Trophoblast cell (in vitro differentiated cells and primary cell): ENCODE results near the gene CYTH2.

Source experiments
- DNase-seq, 2 donors: peaks; one replicate each; pipeline ENCODE4 v3.0.0-alpha.2; 2016
- H2AFZ ChIP-seq: 2 replicates; pipeline ENCODE4 v1.6.1; 2013; ENCODE audit warnings: low read length, moderate library complexity, mild to moderate bottlenecking; ENCODE audit not compliant: insufficient read depth, poor library complexity
- H2AK5ac ChIP-seq: 2 replicates; pipeline ENCODE4 v1.6.1; 2013; ENCODE audit warnings: mild to moderate bottlenecking, low read length
- H2BK120ac ChIP-seq: 2 replicates; pipeline ENCODE4 v1.6.1; 2013; ENCODE audit warnings: low read length, mild to moderate bottlenecking, moderate library complexity; ENCODE audit not compliant: insufficient read depth, poor library complexity
- H2BK12ac ChIP-seq: 2 replicates; pipeline ENCODE4 v1.6.1; 2013; ENCODE audit warnings: mild to moderate bottlenecking, low read length, moderate library complexity
- H2BK5ac ChIP-seq: 2 replicates; pipeline ENCODE4 v1.6.1; 2013; ENCODE audit warnings: low read length, low read depth, moderate library complexity, mild to moderate bottlenecking; ENCODE audit not compliant: poor library complexity
- H3K14ac ChIP-seq: 2 replicates; pipeline ENCODE4 v1.6.1; 2013; ENCODE audit warnings: mild to moderate bottlenecking, low read length
- H3K18ac ChIP-seq: 2 replicates; pipeline ENCODE4 v1.6.1; 2013; ENCODE audit warnings: mild to moderate bottlenecking, low read length
- H3K23ac ChIP-seq: 2 replicates; pipeline ENCODE4 v1.6.1; 2013; ENCODE audit warnings: low read length
- H3K27ac ChIP-seq: 2 replicates; pipeline ENCODE4 v1.5.1; 2013; ENCODE audit warnings: low read depth, mild to moderate bottlenecking, inconsistent platforms, low read length, moderate library complexity
- H3K27me3 ChIP-seq: 2 replicates; pipeline ENCODE4 v1.6.1; 2013; ENCODE audit warnings: inconsistent platforms, mild to moderate bottlenecking, low read length, moderate library complexity; ENCODE audit not compliant: insufficient read depth
- H3K36me3 ChIP-seq, 2 experiments: 1 replicate in 1 of 2; 2 replicates in 1 of 2; pipeline ENCODE4 v1.6.1; 2013; ENCODE audit warnings: low read length in 2 of 2, mild to moderate bottlenecking in 2 of 2, moderate library complexity in 1 of 2; ENCODE audit not compliant: insufficient read depth in 2 of 2, control insufficient read depth in 1 of 2
- H3K4ac ChIP-seq: 2 replicates; pipeline ENCODE4 v1.6.1; 2013; ENCODE audit warnings: low read depth, mild to moderate bottlenecking, low read length, moderate library complexity
- H3K4me1 ChIP-seq, 2 experiments: 1 replicate in 1 of 2; 2 replicates in 1 of 2; pipeline ENCODE4 v1.6.1; 2013; ENCODE audit warnings: low read length in 2 of 2, mild to moderate bottlenecking in 2 of 2, moderate library complexity in 1 of 2; ENCODE audit not compliant: insufficient read depth in 2 of 2, control insufficient read depth in 1 of 2
- H3K4me2 ChIP-seq: 2 replicates; pipeline ENCODE4 v1.6.1; 2013; ENCODE audit warnings: inconsistent platforms, mild to moderate bottlenecking, low read length, moderate library complexity
- H3K4me3 ChIP-seq: 2 replicates; pipeline ENCODE4 v1.5.1; 2013; ENCODE audit warnings: mild to moderate bottlenecking, low read depth, low read length, inconsistent platforms
- H3K79me1 ChIP-seq: one replicate; pipeline ENCODE4 v1.6.1; 2013; ENCODE audit warnings: low read length
- H3K79me2 ChIP-seq: 2 replicates; pipeline ENCODE4 v1.6.1; 2013; ENCODE audit warnings: low read length, mild to moderate bottlenecking; ENCODE audit not compliant: control insufficient read depth, insufficient read depth, poor library complexity
- H3K9ac ChIP-seq: 2 replicates; pipeline ENCODE4 v1.6.1; 2013; ENCODE audit warnings: mild to moderate bottlenecking, low read length
- H3K9me3 ChIP-seq: 2 replicates; pipeline ENCODE4 v1.6.1; 2013; ENCODE audit warnings: low read depth, mild to moderate bottlenecking, control low read depth, inconsistent platforms, low read length; ENCODE audit not compliant: insufficient read depth
- H4K12ac ChIP-seq: 2 replicates; pipeline ENCODE4 v1.6.1; 2013; ENCODE audit warnings: low read depth, mild to moderate bottlenecking, low read length, moderate library complexity
- H4K8ac ChIP-seq: 2 replicates; pipeline ENCODE4 v1.6.1; 2013; ENCODE audit warnings: low read depth, mild to moderate bottlenecking, low read length, moderate library complexity
- H4K91ac ChIP-seq: one replicate; pipeline ENCODE4 v1.6.1; 2013; ENCODE audit warnings: low read depth, mild to moderate bottlenecking, low read length, moderate library complexity
- WGBS: extraction: QIAGEN DNeasy Blood & Tissue Kit; methylation state at CpG from one replicate; pipeline ENCODE4 v1.1.7; 2013; ENCODE audit warnings: missing lambda C conversion rate; ENCODE audit not compliant: insufficient read length, insufficient coverage; ENCODE audit errors: extremely low coverage; 5-methylcytosine and 5-hydroxymethylcytosine counted together

The CYTH2 gene

DNA sequence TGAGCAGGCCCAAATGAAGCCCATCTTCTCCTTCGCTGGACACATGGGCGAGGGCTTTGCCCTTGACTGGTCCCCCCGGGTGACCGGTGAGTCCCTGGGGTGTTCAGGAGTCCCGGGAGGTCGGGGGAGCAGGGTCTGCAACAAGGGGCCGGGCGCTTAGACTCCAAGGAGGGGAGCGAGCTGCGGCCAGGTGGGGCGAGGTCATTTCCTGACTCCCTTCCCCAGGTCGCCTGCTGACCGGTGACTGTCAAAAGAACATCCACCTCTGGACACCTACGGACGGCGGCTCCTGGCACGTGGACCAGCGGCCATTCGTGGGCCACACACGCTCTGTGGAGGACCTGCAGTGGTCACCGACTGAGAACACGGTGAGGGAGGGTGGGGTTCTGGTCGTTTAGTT is 18.7 kb upstream of the CYTH2 start:
- H3K18ac ChIP-seq = no peak overlapping the region
- no peak overlapping the region for H4K91ac ChIP-seq
- no peak overlapping the region for H3K4ac ChIP-seq
- no peak overlapping the region for H3K9ac ChIP-seq
- H2AK5ac ChIP-seq = no peak overlapping the region
- H3K4me3 ChIP-seq = no peak overlapping the region
- no peak overlapping the region for H4K12ac ChIP-seq
- DNase-seq = no peak
- H3K79me1 ChIP-seq = peaks cover 4% of the 10 kb centered on the region
- no peak overlapping the region for H3K14ac ChIP-seq
- H3K9me3 ChIP-seq = peaks cover 2% of the 10 kb centered on the region
- H3K4me1 ChIP-seq = peaks cover 3 to 4% of the 10 kb centered on the region in 2 experiments
- no peak overlapping the region for H2BK120ac ChIP-seq
- H3K27me3 ChIP-seq = no peaks in the 10 kb centered on the region
- H3K27ac ChIP-seq = no peak overlapping the region
- peaks cover 2% of the 10 kb centered on the region for H3K79me2 ChIP-seq
- no peak overlapping the region for H3K23ac ChIP-seq
- no CpG with 5 or more reads among the region's 23 CpGs for WGBS
- no peak overlapping the region for H2BK5ac ChIP-seq
- no peak overlapping the region for H2AFZ ChIP-seq
- H4K8ac ChIP-seq = no peak overlapping the region
- peaks cover 70% of the 10 kb centered on the region in 2 experiments for H3K36me3 ChIP-seq
- H2BK12ac ChIP-seq = no peak overlapping the region
- H3K4me2 ChIP-seq = no peak overlapping the region

DNA sequence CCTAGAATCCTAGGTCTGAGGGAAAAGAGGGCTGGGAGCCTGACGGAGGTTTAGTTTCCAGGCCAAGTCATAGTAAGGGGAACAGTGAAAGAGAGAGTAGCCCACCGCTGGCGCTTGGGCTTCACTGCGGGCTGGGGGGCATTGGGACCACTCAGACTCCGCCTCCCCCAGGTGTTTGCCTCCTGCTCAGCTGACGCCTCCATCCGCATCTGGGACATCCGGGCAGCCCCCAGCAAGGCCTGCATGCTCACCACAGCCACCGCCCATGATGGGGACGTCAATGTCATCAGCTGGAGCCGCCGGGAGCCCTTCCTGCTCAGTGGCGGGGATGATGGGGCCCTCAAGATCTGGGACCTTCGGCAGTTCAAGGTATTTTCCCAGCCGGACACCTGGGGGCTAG is 18.3 kb upstream of the CYTH2 start:
- no peak overlapping the region for H2AFZ ChIP-seq
- H3K4me1 ChIP-seq = peaks cover 3 to 4% of the 10 kb centered on the region in 2 experiments
- peaks cover 4% of the 10 kb centered on the region for H3K79me1 ChIP-seq
- no peak overlapping the region for H3K4me3 ChIP-seq
- H3K27me3 ChIP-seq = no peaks in the 10 kb centered on the region
- H3K14ac ChIP-seq = no peak overlapping the region
- WGBS = no CpG with 5 or more reads among the region's 15 CpGs
- no peak overlapping the region for H2BK5ac ChIP-seq
- H4K8ac ChIP-seq = no peak overlapping the region
- H3K79me2 ChIP-seq = peaks cover 2% of the 10 kb centered on the region
- peaks cover 74 to 75% of the 10 kb centered on the region in 2 experiments for H3K36me3 ChIP-seq
- no peak overlapping the region for H2BK12ac ChIP-seq
- H2BK120ac ChIP-seq = no peak overlapping the region
- H3K9ac ChIP-seq = no peak overlapping the region
- no peak overlapping the region for H4K12ac ChIP-seq
- H3K18ac ChIP-seq = no peak overlapping the region
- no peak overlapping the region for H3K4me2 ChIP-seq
- H4K91ac ChIP-seq = no peak overlapping the region
- no peak overlapping the region for H3K23ac ChIP-seq
- no peak overlapping the region for H3K27ac ChIP-seq
- H3K9me3 ChIP-seq = peaks cover 2% of the 10 kb centered on the region
- no peak overlapping the region for H2AK5ac ChIP-seq
- H3K4ac ChIP-seq = no peak overlapping the region
- DNase-seq = no peak

DNA sequence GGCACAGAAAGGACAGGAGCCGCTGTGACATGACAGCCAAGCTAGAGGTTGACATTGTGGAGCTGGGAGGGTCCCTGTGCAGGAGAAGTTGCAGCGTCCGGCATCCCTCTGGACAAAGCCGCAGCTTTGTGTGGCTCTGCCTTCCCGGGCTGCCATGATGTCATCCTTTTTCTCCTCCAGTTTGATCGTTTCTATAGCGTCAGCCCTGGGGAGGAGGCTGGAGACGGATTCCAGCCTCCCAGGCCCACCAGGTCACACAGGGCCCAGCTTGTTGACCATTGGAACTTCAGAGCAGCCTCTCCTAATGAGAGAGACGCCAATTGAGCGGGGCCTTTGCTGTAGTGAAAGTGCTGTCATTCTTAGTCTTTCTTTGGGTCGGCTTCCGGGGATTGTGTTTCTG is 17.5 kb upstream of the CYTH2 start:
- no peak overlapping the region for H3K14ac ChIP-seq
- H2BK120ac ChIP-seq = no peak overlapping the region
- no peak overlapping the region for H3K4me2 ChIP-seq
- no peaks in the 10 kb centered on the region for H3K79me1 ChIP-seq
- no peak overlapping the region for H2BK12ac ChIP-seq
- no peak overlapping the region for H2AFZ ChIP-seq
- no peak for DNase-seq
- no CpG with 5 or more reads among the region's 12 CpGs for WGBS
- peaks cover 2% of the 10 kb centered on the region for H3K9me3 ChIP-seq
- H2AK5ac ChIP-seq = no peak overlapping the region
- no peak overlapping the region for H2BK5ac ChIP-seq
- no peak overlapping the region for H3K27ac ChIP-seq
- no peak overlapping the region for H4K12ac ChIP-seq
- no peak overlapping the region for H3K4ac ChIP-seq
- H3K27me3 ChIP-seq = no peaks in the 10 kb centered on the region
- H3K4me1 ChIP-seq = peaks cover under 1% of the 10 kb centered on the region in 2 experiments
- H3K18ac ChIP-seq = no peak overlapping the region
- no peaks in the 10 kb centered on the region for H3K79me2 ChIP-seq
- no peak overlapping the region for H3K9ac ChIP-seq
- no peak overlapping the region for H4K91ac ChIP-seq
- no peak overlapping the region for H3K4me3 ChIP-seq
- peaks cover 80 to 82% of the 10 kb centered on the region in 2 experiments for H3K36me3 ChIP-seq
- H3K23ac ChIP-seq = no peak overlapping the region
- no peak overlapping the region for H4K8ac ChIP-seq

DNA sequence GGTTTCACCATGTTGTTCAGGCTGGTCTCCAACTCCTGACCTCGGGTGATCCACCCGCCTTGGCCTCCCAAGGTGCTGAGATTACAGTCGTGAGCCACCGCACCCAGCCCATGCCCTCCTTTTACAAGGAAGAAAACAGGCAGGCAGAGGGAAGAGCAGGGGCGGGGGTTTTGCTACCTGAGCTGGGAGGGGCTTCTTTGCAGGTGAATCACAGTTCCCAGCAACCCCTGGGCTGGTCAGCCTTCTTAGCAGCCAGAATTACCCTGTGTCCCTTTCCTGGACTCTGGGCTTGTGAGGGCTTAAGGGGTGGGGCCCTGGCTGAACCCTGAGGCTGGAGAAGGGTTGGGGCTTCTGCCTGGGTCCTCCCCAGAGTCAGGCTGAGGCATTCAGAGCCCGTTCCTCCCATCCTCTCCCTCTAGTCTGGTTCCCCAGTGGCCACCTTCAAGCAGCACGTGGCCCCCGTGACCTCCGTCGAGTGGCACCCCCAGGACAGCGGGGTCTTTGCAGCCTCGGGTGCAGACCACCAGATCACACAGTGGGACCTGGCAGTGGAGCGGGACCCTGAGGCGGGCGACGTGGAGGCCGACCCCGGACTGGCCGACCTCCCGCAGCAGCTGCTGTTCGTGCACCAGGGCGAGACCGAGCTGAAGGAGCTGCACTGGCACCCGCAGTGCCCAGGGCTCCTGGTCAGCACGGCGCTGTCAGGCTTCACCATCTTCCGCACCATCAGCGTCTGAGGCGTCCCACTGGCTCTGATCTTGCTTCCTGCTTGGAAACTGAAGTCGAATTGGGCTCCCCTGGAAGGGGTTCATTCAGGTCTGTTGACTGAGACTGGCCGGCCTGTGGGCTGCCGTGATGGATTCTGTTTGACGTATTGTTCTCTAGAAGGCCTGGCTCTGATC is 16.6 kb upstream of the CYTH2 start:
- Histone ChIP-seq H3K36me3 (peaks cover 76 to 78% of the 10 kb centered on the region in 2 experiments), H3K9me3 (peaks cover 2% of the 10 kb centered on the region), H2AK5ac (no peak overlapping the region), H3K27me3 (no peaks in the 10 kb centered on the region), H3K4ac (no peak overlapping the region), H4K12ac (no peak overlapping the region), H3K18ac (no peak overlapping the region), H3K79me2 (no peaks in the 10 kb centered on the region), H3K14ac (no peak overlapping the region), H3K79me1 (no peaks in the 10 kb centered on the region), H3K9ac (no peak overlapping the region), H3K4me3 (no peak overlapping the region), H2BK120ac (no peak overlapping the region), H3K27ac (no peak overlapping the region), H2BK5ac (no peak overlapping the region), H3K4me2 (no peak overlapping the region), H2AFZ (no peak overlapping the region), H2BK12ac (no peak overlapping the region), H4K8ac (no peak overlapping the region), H4K91ac (no peak overlapping the region), H3K4me1 (no peaks in the 10 kb centered on the region), H3K23ac (no peak overlapping the region)
- no CpG with 5 or more reads among the region's 33 CpGs for WGBS
- no peak for DNase-seq
